ENCODE measurements around the gene PTP4A2. TPM values are rescaled to one million over a fixed set of nuclear protein-coding genes. Genes with fewer than 3 reads are reported as not detected.

The PTP4A2 gene
- total RNA-seq, 1 donor from 2014 or later = 271 TPM

DNA sequence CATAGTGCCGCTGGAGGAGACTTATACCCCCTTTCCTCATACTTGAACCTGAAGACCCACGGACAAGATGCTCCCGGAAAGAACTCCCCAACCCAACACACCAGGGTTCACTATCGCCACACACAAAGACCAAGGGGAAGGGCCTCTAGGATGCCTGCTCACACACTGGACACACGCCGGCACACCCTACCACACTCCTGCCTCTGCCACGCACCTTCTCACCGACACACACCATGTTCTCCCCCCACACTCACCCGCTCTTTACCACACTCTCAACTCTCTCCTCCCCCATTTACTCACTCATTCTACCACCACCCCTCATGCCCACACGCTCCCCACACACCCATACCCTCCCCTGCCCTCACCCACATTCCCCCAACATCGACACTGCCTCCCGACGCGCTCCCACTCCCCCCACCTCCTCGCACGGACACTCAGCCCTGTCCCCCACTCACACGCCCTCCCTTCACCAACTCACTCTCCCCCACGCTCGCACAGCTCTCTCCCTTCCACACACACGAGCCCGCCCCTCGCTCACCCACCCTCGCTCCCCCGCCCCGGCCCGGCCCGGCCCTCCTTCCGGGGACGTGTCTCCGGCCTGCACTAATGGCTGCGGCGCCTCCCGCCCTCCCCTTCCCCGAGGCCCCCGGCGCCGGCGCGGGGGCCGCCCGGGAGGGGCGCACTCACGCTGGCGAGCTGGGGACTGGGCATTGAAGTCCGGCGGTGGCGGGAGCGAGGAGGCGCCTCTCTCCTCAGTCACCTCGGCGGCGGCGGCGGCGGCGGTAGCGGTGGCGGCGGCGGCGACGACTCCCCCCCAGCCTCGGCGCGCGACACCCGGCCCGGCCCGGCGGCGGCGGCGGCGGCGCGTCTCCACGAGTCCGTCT, 626 bp downstream of the PTP4A2 start:
- Mint-ChIP-seq H3K36me3 (ENCODE audit: low read depth, unreplicated experiment) (no peaks in the 10 kb centered on the region), H3K4me3 (ENCODE audit: unreplicated experiment) (peak overlapping the region; percentile 90), H3K4me1 (ENCODE audit: low read depth, unreplicated experiment) (peaks cover 42% of the 10 kb centered on the region), H3K27me3 (ENCODE audit: low read depth, unreplicated experiment) (no peaks in the 10 kb centered on the region), H3K9me3 (ENCODE audit: unreplicated experiment) (no peaks in the 10 kb centered on the region), H3K27ac (ENCODE audit: unreplicated experiment) (peak overlapping the region; percentile 64)
- peaks cover 46% of the 10 kb centered on the region for H3K4me1 ChIP-seq (ENCODE audit: insufficient read depth, low read length)
- no peaks in the 10 kb centered on the region for H3K36me3 ChIP-seq (ENCODE audit: insufficient read depth, low read length)
- peaks cover 50% of the 10 kb centered on the region for H4K20me1 ChIP-seq (ENCODE audit: insufficient read depth, low read length)
- peaks cover 52% of the 10 kb centered on the region for H3K79me2 ChIP-seq (ENCODE audit: insufficient read depth, low read length)
- peak overlapping the region; percentile 84 for H3K27ac ChIP-seq (ENCODE audit: low read depth, low read length)
- no peaks in the 10 kb centered on the region for H3K27me3 ChIP-seq (ENCODE audit: insufficient read depth, low read length)
- no peak for FAIRE-seq
- peak overlapping the region; percentile 98 for H3K9ac ChIP-seq (ENCODE audit: low read length)
- H2AFZ ChIP-seq (ENCODE audit: low read depth, low read length) = no peak overlapping the region
- H3K4me2 ChIP-seq (ENCODE audit: low read length) = peak overlapping the region; percentile 84
- no peak for TF ChIP-seq CTCF (IDR thresholded peaks at IDR 0.05; ENCODE audit: insufficient read depth, low read depth, low read length)
- no peak for TF ChIP-seq EZH2 (IDR thresholded peaks at IDR 0.05; ENCODE audit: insufficient read depth, low read length)
- H3K4me3 ChIP-seq (ENCODE audit: insufficient read depth, low read depth, low read length) = peak overlapping the region; percentile 98
- no peaks in the 10 kb centered on the region for H3K9me3 ChIP-seq (ENCODE audit: insufficient read depth, low read depth, low read length)
- peak; percentile 38 for DNase-seq (ENCODE audit: low read depth)

- peak overlapping the region; percentile 98 for H3K4me3 ChIP-seq (ENCODE audit: insufficient read depth, low read depth, low read length)
- H3K9ac ChIP-seq (ENCODE audit: low read length) = peak overlapping the region; percentile 98
- FAIRE-seq (no peak), DNase-seq (ENCODE audit: low read depth) (no peak)
- peak overlapping the region; percentile 64 for H3K27ac Mint-ChIP-seq (ENCODE audit: unreplicated experiment)
- H2AFZ ChIP-seq (ENCODE audit: low read depth, low read length) = no peak overlapping the region
- H3K4me1 ChIP-seq (ENCODE audit: insufficient read depth, low read length) = peaks cover 52% of the 10 kb centered on the region
- peak overlapping the region; percentile 84 for H3K27ac ChIP-seq (ENCODE audit: low read depth, low read length)
- peak overlapping the region; percentile 84 for H3K4me2 ChIP-seq (ENCODE audit: low read length)
- no peaks in the 10 kb centered on the region for H3K27me3 ChIP-seq (ENCODE audit: insufficient read depth, low read length)
- H3K4me3 Mint-ChIP-seq (ENCODE audit: unreplicated experiment) = peak overlapping the region; percentile 90
- no peaks in the 10 kb centered on the region for H3K27me3 Mint-ChIP-seq (ENCODE audit: low read depth, unreplicated experiment)
- H3K4me1 Mint-ChIP-seq (ENCODE audit: low read depth, unreplicated experiment) = peaks cover 43% of the 10 kb centered on the region
- H3K36me3 Mint-ChIP-seq (ENCODE audit: low read depth, unreplicated experiment) = no peaks in the 10 kb centered on the region
- peaks cover 56% of the 10 kb centered on the region for H4K20me1 ChIP-seq (ENCODE audit: insufficient read depth, low read length)
- H3K9me3 Mint-ChIP-seq (ENCODE audit: unreplicated experiment) = no peaks in the 10 kb centered on the region
- no peaks in the 10 kb centered on the region for H3K36me3 ChIP-seq (ENCODE audit: insufficient read depth, low read length)
- no peaks in the 10 kb centered on the region for H3K9me3 ChIP-seq (ENCODE audit: insufficient read depth, low read depth, low read length)
- peaks cover 58% of the 10 kb centered on the region for H3K79me2 ChIP-seq (ENCODE audit: insufficient read depth, low read length)
- TF ChIP-seq CTCF (IDR thresholded peaks at IDR 0.05; ENCODE audit: insufficient read depth, low read depth, low read length) = no peak
- TF ChIP-seq EZH2 (IDR thresholded peaks at IDR 0.05; ENCODE audit: insufficient read depth, low read length) = no peak
These were observed 1.2 kb downstream of the PTP4A2 start for GRCh38 chr1:31936981-31937299.
